Stimulated activated CD4-positive, alpha-beta T cell treated with anti-CD3 and anti-CD28 coated beads, Interleukin-1b, Interleukin-23, amount 100 ng/mL, for 1 hour (primary cell): ENCODE data around the gene TTC7B.

Source experiments
- DNase-seq, 2 donors: peaks; one replicate each; pipeline ENCODE4 v3.0.0-alpha.2; 2020; ENCODE audit warnings: low read depth in 2 of 2

TTC7B gene

GRCh38 chr14:90805662-90806540 lies 10.3 kb downstream of the TTC7B start:
- DNase-seq: no peak

GRCh38 chr14:90805084-90805391 lies 11.2 kb downstream of the TTC7B start:
- no peak for DNase-seq

GRCh38 chr14:90804292-90805083 lies 11.7 kb downstream of the TTC7B start:
- no peak for DNase-seq

GRCh38 chr14:90803249-90803648 lies 13.0 kb downstream of the TTC7B start:
- DNase-seq: no peak

GRCh38 chr14:90799420-90799819 lies 16.8 kb downstream of the TTC7B start:
- no peak for DNase-seq

GRCh38 chr14:90797919-90798318 lies 18.3 kb downstream of the TTC7B start:
- DNase-seq: no peak

GRCh38 chr14:90797451-90797850 lies 18.8 kb downstream of the TTC7B start:
- no peak for DNase-seq

GRCh38 chr14:90796329-90796728 lies 19.9 kb downstream of the TTC7B start:
- no peak for DNase-seq

- DNase-seq: no peak
These were observed 20.5 kb downstream of the TTC7B start for GRCh38 chr14:90795744-90796143.

GRCh38 chr14:90791486-90791885 lies 24.7 kb downstream of the TTC7B start:
- DNase-seq: no peak

GRCh38 chr14:90788031-90788430 lies 28.2 kb downstream of the TTC7B start:
- DNase-seq: no peak

GRCh38 chr14:90785876-90786450 lies 30.3 kb downstream of the TTC7B start:
- no peak for DNase-seq

- DNase-seq: no peak
These were observed 30.8 kb downstream of the TTC7B start for GRCh38 chr14:90785471-90785870.

- DNase-seq: no peak
These were observed 31.5 kb downstream of the TTC7B start for GRCh38 chr14:90784621-90785270.

- DNase-seq: no peak
These were observed 32.9 kb downstream of the TTC7B start for GRCh38 chr14:90783344-90783743.

GRCh38 chr14:90782892-90783291 lies 33.3 kb downstream of the TTC7B start:
- DNase-seq: no peak

GRCh38 chr14:90781876-90782275 lies 34.4 kb downstream of the TTC7B start:
- no peak for DNase-seq

- no peak for DNase-seq
These were observed 34.9 kb downstream of the TTC7B start for GRCh38 chr14:90781344-90781761.

GRCh38 chr14:90780519-90780918 lies 35.7 kb downstream of the TTC7B start:
- no peak for DNase-seq

GRCh38 chr14:90778571-90779255 lies 37.5 kb downstream of the TTC7B start:
- no peak for DNase-seq

- no peak for DNase-seq
These were observed 38.3 kb downstream of the TTC7B start for GRCh38 chr14:90777830-90778485.
